LNCaP clone FGC (cell line): ENCODE results near the gene IGSF21.
A peak's percentile ranks its signal among the peaks of the same experiment; 100 is the strongest.

Source experiments
- DNase-seq: peaks from one replicate; pipeline ENCODE4 v3.0.0-alpha.2; 2011; ENCODE audit warnings: low read depth
- H3K4me3 ChIP-seq: 2 replicates; pipeline ENCODE4 v1.5.1; 2011; ENCODE audit warnings: mild to moderate bottlenecking, low read depth, low read length, control low read depth
- TF ChIP-seq, protein P1 (sequence below): IDR thresholded peaks from 2 replicates; pipeline ENCODE4 v1.5.1; 2012; ENCODE audit warnings: mild to moderate bottlenecking; ENCODE audit not compliant: control insufficient read depth, insufficient read depth; ENCODE audit errors: extremely low read depth

Gene IGSF21

DNA sequence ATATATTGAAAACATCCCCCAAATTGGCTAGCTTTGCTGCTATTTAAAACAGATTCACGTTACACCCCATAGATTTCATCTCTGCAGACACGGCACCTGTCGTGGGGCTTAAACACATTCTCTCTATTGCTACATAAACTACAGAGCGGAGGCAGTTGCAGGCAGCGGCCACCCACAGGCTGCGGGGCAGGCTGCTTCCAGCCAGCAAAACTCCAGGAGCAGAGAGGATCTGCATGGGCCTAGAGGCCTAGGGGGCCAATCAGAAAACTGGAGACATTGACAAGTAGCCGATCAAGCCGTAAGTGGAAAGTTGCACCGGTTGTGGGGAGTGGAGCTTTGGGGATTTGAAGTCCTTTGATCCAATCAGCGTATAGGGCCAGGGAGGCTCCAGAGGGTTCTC is 244.1 kb downstream of the IGSF21 start:
- no peak for DNase-seq
- no peak overlapping the region for H3K4me3 ChIP-seq
- TF ChIP-seq, protein P1, sequence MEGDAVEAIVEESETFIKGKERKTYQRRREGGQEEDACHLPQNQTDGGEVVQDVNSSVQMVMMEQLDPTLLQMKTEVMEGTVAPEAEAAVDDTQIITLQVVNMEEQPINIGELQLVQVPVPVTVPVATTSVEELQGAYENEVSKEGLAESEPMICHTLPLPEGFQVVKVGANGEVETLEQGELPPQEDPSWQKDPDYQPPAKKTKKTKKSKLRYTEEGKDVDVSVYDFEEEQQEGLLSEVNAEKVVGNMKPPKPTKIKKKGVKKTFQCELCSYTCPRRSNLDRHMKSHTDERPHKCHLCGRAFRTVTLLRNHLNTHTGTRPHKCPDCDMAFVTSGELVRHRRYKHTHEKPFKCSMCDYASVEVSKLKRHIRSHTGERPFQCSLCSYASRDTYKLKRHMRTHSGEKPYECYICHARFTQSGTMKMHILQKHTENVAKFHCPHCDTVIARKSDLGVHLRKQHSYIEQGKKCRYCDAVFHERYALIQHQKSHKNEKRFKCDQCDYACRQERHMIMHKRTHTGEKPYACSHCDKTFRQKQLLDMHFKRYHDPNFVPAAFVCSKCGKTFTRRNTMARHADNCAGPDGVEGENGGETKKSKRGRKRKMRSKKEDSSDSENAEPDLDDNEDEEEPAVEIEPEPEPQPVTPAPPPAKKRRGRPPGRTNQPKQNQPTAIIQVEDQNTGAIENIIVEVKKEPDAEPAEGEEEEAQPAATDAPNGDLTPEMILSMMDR, result no peak

DNA sequence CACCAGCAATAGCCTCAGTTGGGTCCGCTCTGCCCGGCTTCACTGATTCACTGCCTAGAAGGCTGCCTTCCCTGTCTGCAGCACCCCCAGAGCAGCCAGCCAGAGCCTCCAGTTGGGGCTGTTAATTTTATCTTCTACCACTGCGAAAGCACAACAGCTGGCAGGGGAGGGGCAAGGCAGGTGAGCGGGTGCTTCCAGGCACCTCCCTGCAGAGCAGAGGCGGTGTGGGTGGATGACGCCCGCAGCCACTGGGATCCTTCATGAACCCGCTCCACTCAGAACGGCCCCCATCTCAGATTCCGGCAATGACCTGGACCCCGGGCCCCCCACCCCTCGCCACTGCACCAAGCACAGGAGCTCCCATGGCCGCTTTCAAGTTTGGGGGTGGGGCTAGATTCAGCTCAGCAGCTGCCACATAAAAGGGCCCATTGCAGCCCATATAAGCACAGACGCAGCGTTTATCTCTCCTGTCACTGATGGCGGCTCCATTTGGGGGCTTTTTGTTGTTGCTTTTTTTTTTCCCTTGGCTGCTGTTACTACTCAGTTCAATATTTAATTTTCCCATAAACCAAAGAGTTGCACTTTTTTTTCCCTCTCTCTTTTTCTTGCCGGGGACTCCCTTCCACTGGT is 245.2 kb downstream of the IGSF21 start:
- H3K4me3 ChIP-seq, result no peak overlapping the region
- DNase-seq, result no peak
- TF ChIP-seq, protein P1, result no peak

DNA sequence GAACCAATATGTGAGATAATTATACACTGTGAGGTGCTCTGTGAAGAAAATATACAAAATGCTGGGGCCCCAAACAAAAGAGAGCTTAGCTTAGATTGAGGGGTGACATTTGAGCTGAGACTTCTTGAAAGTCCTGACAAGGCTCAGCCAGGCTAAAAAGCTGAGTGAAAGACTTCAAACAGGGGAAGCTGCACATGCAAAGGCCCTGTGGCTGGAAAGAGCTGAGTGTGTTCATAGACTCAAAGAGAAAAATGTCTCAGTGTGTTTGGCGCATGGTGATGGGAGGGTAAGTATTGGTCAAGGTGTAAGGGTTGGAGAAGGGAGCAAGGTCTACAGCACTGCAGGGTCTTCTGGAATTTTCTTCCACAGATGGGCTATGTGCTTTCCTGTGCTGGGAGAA is 245.9 kb downstream of the IGSF21 start:
- TF ChIP-seq, protein P1, result no peak

DNA sequence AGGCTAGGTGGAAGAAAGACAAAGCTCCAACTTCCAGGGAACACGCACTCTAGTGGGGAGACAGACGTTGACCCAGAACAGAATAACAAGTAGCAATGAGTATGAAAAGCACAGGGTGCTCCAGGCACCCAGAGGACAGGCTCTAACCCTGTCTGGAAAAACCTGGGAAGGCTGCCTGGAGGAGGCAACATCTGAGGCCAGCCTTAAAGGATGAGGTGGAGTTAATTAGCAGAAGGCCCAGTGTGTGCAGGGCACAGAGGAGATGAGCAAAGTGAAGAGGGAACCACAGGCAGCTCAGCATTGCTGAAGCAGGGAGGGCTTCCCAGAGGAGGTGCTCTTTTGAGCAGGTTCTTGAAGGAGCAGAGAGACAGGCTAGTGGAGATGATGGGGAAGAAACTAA is 246.4 kb downstream of the IGSF21 start:
- DNase-seq, result no peak
- no peak overlapping the region for H3K4me3 ChIP-seq
- TF ChIP-seq, protein P1, result no peak

More for the DNA sequence above, 245.9 kb downstream of the IGSF21 start:
- no peak for DNase-seq
- H3K4me3 ChIP-seq, result no peak overlapping the region

DNA sequence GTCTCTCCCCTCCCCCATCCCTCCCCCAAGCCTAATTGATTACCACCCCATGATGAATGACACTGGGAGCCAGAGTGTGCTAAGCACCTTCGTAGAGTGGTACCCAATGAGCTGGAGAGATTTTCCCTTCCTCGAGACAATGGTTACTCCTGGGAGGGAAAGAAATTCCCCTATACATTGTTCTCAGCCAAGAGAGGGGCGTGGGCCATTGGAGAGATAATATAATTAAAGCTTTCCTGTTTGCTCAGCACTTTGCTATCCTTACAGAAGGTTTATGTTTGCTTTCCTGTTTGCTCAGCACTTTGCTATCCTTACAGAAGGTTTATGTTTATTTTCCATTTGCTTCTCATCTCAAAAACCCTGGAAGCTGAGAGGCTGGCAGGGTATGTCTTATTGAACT is 247.0 kb downstream of the IGSF21 start:
- peak; percentile 8 for DNase-seq
- H3K4me3 ChIP-seq, result no peak overlapping the region
- TF ChIP-seq, protein P1, result no peak

DNA sequence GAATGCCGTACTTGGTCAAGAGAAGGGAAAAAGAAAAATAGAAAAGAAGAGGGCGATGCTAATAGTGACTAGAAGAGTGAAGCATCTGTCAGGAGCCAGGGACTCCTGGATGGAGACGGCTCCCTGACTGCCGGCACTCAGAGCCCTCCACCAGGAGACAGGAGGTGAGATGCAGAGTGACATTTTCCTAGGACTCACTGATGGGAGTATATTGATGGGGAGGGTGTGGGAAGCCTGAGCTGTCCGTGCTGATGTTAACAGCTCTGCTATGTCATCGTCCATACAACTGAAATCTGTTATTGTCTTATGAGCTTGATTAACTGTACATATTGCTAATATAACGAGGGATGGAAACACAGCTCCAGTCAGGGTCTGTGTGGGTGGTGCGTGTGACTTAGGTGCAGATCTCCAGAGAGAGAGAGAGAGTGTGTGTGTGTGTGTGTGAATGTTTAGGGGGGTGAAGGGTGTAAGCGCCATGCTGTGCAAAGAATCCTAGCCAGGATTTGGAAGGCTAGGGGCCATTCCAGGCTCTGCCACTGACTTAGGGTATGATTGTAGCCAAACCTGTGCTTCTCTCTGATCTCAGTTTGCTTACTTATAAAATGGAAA is 250.1 kb downstream of the IGSF21 start:
- no peak overlapping the region for H3K4me3 ChIP-seq
- no peak for DNase-seq
- TF ChIP-seq, protein P1, result no peak

DNA sequence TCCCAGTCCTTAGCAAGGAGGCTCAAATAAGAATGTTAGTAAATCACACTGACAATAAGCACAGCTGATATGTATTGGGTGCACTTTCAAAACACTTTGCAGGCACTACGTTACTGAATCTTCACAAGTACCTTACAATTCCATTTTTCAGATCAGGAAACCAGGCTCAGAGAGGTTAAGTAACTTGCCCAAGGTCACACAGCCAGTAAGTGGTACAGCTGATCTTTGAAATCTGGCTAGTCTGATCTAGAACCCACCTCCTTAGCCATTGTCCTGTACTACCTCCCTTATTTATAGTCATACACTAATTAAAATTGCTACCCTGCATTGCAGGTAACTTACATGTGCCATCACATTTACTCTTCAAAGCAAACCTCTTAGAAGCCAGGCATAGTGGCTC is 251.0 kb downstream of the IGSF21 start:
- TF ChIP-seq, protein P1, result no peak
- DNase-seq, result no peak
- H3K4me3 ChIP-seq, result no peak overlapping the region
